Erythroblast (primary cell): ENCODE results near the gene EIPR1.

ENCODE experiments used
- GATA1 ChIP-seq: IDR thresholded peaks from 2 replicates; pipeline ENCODE4 v1.6.1; 2011; ENCODE audit warnings: low read depth, mild to moderate bottlenecking, control low read depth, low read length, moderate library complexity
- POLR2A ChIP-seq: IDR thresholded peaks from 2 replicates; pipeline ENCODE4 v1.6.1; 2011; ENCODE audit warnings: mild to moderate bottlenecking, low read length

- no peak for TF ChIP-seq POLR2A
- no peak for TF ChIP-seq GATA1
Observed at GRCh38 chr2:3201281-3201680, 176.3 kb downstream of the EIPR1 start.
